Measurements from ENCODE around the gene SLC25A22.

The SLC25A22 gene

DNA sequence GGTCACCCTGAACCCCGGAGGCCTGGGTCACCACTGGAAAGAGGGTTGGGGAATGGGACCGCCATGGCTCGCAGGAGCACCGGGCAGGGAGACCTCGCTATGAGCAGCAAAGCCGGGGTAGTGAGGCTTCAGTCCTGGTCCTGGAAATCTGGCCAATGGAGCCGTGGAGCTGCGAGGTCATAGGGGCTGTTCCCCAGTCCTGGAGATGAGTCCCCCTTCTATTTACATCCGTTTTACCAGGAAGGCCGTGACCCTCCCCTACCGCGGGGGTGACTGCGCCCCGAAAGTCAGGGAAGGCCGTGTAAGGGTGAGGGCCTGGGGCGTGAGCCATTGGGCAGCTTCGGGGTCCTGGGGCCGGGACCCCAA is 6.5 kb upstream of the SLC25A22 start:
- no peak for DNase-seq (ENCODE audit: low read depth in 1 of 2, low spot score in 1 of 2)

GRCh38 chr11:803770-804598 is 5.9 kb upstream of the SLC25A22 start:
- no peak for DNase-seq (ENCODE audit: low read depth in 1 of 2, low spot score in 1 of 2)

- DNase-seq (ENCODE audit: low read depth in 1 of 2, low spot score in 1 of 2), result no peak
Measured at GRCh38 chr11:803467-803742, 5.3 kb upstream of the SLC25A22 start.

DNA sequence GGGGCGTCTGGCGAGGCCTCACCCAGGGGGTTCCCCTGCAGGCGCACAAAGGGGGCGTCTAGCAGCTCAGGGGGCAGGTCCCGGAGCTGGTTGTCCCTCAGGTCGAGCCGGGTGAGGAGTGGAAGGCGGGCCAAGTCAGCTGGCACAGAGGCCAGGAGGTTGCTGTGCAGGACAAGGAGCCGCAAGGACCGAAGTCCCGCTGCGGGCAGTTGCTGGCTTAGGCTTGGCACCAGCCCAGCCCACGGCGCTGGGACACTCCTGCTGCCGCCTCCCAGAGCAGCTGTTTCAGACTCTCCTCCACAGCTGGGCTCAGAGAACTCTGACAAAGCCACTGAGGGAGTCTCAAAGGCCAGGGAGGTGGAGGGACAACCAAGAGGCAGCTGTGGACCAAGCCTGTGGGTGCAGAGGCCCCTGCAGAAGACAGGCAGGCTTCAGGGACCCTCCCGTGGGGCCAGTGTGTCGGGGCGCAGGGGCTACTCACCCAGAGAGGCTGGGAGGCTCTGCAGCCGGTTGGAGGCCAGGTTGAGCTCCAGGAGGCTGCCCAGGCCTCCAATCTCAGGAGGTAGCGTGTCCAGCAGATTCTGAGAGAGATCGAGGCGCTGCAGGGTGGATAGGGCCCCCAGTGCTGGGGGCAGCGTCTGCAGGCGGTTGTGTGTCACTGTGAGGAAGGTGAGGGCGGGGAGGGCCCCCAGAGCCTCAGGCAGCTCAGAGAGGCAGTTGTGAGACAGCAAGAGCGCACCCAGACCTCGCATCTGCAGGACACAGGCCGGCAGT is 4.8 kb upstream of the SLC25A22 start:
- DNase-seq (ENCODE audit: low read depth in 1 of 2, low spot score in 1 of 2), result no peak

GRCh38 chr11:802018-802617 is 4.0 kb upstream of the SLC25A22 start:
- no peak for DNase-seq (ENCODE audit: low read depth in 1 of 2, low spot score in 1 of 2)

DNA sequence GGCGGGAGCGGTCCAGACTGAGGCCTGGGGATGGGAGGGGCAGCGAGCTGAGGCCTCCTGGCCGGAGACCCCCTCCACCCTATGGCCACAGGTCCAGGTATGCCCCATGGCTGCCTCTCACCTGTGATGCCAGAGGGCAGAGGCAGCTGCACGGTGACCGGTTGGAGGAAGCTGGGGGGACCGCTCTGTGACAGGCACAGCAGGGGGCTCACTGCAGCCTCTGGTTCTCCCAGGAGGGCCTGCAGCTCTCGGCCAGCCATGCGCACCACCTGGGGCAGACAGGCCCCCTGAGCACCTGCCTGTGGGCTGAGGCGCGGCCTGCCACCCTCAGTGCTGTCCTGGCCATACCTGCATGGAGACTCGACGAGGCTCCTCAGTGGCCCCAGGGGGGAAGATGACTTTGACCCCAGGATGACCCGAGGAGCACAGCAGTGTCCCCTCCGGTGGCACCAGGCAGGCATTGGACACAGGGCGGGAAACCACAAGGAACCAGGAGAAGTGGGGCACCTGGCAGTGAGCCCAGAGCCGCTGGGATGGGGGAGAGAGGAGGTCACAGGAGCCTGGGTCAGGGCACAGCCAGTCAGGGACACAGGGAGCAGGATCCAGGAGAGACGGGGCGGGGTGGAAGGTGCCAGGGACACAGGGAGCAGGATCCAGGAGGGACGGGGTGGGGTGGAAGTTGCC is 3.2 kb upstream of the SLC25A22 start:
- no peak for DNase-seq (ENCODE audit: low read depth in 1 of 2, low spot score in 1 of 2)

GRCh38 chr11:800473-800872 is 2.4 kb upstream of the SLC25A22 start:
- no peak for DNase-seq (ENCODE audit: low read depth in 1 of 2, low spot score in 1 of 2)

DNA sequence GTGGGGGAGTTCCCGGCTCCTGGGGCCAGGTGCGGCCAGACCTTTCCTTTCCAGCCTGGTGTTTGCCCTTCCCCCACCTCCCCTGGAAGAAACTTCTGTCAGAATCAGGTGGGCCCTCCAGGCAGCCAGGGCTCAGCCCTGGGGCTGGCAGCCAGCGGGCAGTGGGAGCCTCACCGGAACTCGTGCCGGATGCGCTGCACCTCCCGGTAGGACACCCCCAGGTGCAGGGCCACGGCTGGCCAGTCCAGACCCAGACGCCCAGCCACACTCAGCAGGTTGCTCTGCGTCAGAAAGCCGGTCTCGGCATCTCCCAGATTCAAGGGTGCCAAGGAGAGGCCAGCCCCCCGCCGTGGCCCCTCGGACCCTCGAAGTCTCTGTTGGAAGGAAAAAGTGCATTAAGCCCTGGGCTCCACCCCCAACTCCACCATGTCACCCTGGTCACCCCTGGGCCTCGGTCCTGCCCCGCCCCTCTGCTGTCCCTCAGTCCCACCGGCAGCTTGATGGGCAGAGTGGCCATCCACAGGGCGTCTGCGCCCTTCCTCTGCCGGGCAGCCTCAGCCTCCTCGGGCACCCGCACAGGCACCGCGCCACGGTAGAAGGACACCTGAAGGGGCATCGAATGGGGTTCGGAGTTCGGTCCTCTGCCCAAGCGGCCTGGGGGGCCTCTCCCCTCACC is 1.7 kb upstream of the SLC25A22 start:
- DNase-seq (ENCODE audit: low read depth in 1 of 2, low spot score in 1 of 2), result no peak

DNA sequence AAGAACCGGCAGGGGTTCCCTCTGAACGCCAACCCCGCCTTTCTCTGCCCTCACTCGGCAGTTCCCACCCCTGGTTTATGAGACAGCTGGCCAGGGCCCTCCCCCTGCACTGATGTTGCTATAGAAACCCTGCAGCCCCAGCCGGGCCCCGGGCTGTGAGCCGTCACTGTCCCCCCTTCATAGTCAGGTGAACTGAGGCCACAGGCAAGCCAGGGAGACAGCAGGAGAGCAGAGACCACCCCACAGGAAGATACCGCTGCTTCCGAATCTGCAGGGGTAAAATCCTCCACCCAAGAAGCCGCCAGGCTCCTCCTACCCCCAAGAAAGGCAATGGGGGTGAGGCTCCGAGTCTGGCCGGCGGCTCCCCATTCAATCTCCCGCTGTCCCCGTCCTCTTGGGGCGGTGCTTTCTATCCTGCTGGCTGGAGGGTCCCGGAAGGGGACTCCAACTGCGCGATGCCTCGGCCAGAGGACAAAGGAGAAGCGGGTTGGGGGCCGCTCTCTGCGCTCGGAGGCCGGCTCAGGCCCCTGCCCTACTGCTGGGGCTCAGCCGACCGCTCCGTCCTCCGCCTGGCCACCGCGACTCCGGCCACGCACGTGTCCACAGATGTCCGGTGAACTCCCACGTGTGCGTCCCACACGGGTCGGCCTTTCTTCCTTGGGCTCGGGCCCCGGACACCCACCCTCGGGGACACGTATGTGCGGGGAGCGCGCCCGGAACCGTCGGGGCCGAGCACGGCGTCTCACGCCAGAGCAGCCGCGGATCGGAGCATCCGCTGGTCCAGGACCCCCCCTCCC is 587 bp downstream of the SLC25A22 start:
- DNase-seq (ENCODE audit: low read depth in 1 of 2, low spot score in 1 of 2), result peak; percentile 43 to 67

DNA sequence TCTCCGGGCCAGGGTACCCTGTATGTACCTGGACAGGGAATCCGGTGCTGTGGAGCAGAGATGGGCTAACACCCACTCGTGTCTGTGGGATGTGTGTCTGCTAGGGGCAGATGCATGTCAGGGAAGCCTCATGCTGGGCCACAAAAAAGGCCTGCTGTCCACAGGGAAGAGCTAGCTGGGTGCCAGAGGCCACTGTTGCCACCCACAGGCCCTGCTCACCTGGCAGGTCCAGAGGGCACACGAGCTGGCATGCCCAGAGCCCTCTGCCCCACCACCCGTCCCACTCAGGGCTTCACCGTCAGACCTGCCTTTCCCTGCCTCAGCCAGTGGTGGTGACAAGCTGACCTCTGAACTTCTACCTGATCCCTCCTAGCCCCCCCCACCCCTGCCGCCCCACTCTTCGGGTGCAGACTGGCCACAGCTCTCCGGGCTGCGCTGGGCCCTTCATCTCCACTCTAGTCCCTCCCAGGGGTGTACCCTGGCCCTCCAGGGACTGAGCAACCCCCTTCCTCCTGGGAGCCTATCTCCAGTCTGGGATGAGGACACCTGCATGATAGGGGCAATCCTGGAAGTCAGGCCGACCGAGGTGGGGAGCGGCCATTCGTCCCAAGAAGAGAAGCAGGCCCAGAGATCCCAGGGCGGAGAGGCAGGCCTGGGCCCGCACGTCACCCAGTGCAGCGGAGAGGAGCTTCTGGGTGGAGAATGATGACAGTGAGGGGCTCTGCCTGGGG is 1.4 kb downstream of the SLC25A22 start:
- DNase-seq (ENCODE audit: low read depth in 1 of 2, low spot score in 1 of 2), result no peak

DNA sequence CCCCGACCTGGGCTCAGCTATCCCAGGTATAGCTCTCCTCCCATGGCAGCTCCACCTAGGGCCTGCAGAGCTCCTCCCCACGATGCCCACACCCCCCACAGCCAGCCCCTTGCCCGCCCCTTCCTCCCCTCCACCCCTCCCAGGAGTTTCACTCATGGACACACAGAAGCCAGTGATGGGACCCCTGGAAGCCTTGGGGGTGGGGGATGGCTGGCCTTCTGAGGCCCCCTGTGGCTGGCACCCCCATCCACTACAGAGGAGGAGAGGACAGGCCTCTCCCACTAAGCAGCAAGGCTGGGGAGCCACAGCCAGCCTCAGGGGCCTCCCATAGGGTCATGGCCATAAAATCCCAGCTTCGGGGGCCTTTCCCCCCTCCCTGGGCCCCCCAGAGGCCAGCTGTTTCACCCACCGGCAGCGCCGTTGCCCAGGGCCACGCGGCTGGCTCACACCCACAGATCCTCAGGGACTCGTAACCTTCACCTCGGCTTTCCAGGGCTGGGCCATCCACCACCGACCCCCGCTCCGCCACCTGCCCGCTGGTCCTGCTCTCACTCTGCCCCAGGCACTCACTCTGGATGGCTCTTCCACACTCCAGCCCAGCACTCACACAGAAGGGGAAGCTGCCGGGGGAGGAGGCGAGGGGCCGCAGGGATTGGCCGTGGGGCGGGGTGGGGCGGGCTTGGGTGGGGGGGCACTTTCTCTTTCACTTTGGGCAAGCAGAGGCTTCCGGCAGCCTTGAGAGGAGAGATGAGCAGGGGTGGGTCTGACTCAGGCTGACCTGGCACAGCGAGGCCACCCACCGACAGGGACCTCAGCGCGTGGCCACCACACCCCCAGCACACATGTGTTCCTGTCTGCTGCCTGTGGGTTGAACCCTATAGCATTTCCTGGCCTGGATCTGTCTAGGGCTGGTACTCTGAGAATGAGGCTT is 2.2 kb downstream of the SLC25A22 start:
- peak; percentile 65 to 79 for DNase-seq (ENCODE audit: low read depth in 1 of 2, low spot score in 1 of 2)

DNA sequence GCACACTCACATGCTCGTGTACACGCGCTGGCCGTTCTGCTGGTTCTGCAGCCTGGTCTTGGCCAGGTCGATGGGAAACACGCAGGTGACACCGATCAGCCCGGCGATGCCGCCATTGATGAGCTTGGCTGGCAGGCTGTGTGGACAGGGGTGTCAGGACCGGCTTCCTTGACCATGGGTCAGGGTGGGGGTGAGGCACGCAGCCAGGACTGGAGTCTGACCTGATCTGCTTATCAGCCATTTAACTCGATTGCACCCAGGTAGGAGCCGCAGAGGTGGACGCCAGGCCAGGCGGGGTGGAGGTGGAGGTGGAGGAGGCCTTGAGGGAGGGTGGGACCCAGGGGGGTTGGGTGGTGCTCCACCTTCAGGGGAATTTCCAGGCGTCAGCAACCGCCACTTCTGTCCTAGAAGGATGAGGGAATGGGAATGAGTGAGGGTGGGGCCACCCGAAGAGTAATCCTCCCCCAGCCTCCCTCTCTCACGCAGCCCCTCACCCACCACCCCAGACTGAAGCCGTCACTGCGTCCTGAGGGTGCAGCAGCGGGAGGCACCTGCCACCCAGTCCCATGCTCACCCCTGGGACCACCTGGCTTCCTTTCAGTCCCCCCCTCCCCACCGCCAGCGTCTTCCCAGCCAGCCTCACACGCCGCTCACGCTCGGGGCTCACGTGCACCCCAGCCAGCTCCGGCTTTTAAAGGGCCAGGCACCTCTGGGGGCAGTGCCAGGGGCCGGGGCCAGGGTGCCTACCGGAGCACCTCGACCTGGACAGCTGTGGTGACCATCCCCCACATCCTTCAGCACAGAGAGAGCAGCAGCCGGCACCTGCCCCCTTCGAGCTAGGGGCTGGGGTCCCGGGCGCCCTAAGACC is 3.1 kb downstream of the SLC25A22 start:
- DNase-seq (ENCODE audit: low read depth in 1 of 2, low spot score in 1 of 2), result no peak

DNA sequence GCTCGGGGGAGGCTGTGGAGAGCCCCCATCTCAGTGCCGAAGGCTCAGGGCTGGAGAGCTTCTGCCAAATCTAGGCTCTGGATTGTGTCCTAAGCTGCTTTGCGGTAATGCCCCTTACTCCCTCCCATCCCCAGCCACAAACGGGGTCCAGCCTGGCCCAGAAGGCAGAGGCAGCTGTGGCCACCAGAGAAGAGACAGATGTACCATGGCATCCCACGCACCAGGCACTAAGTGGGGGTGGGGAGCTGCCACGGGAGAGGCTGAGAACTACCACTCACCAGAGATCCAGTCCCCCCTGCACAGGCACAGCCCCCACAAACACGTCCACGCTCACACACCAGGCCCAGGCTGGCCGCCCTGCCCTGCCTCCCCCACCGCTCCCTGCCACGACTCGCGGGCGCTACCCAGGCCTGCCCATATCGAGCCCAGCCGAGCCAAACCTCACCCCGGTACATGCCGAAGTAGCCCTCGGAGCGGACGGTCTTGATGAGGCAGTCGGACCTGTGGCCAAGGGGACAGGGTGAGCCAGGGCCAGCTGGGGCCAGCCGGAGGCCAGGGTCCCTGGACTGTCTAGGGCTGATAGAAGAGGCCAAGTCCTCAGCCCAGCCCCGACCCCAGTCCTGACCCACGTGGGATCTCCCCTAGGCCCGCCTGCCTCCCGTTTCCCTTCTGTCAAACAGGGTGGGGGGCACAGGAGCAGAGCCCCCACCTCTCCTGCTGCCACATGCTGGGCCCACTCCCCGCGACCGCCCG is 3.9 kb downstream of the SLC25A22 start:
- DNase-seq (ENCODE audit: low read depth in 1 of 2, low spot score in 1 of 2), result no peak

GRCh38 chr11:793556-793955 is 4.5 kb downstream of the SLC25A22 start:
- DNase-seq (ENCODE audit: low read depth in 1 of 2, low spot score in 1 of 2), result no peak

DNA sequence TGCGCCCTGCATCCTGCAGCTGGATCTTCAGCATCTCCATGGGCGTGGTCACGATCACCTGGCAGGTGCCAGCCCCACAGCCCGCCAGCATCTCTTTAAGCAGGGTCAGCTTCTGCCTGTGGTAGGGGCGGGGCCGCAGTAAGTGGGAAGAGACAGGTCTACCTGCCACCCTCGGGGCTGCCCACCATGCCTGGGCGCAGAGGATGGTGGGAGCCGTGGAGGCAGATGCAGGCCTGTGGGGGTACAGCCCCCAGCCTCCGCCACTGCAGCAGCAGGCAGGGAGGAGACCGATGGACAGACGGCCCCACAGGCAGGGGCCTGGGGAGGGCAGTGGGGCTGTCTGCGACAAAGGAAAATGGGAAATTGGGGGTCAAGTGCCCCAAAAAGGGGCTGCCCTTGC is 5.2 kb downstream of the SLC25A22 start:
- no peak for DNase-seq (ENCODE audit: low read depth in 1 of 2, low spot score in 1 of 2)

- no peak for DNase-seq (ENCODE audit: low read depth in 1 of 2, low spot score in 1 of 2)
Measured at GRCh38 chr11:792535-792821, 5.6 kb downstream of the SLC25A22 start.

Measured in activated CD4-positive, alpha-beta T cell treated with anti-CD3 and anti-CD28 coated beads, Interleukin-2, amount 50 U/mL, for 24 hours (primary cell).